Measurements from ENCODE around the gene PHYH. TPM values are rescaled to one million over a fixed set of nuclear protein-coding genes. Genes with fewer than 3 reads are reported as not detected.

PHYH gene
- total and polyA plus RNA-seq, 4 donors, result 45.4 to 139 (median 86.8) TPM

DNA sequence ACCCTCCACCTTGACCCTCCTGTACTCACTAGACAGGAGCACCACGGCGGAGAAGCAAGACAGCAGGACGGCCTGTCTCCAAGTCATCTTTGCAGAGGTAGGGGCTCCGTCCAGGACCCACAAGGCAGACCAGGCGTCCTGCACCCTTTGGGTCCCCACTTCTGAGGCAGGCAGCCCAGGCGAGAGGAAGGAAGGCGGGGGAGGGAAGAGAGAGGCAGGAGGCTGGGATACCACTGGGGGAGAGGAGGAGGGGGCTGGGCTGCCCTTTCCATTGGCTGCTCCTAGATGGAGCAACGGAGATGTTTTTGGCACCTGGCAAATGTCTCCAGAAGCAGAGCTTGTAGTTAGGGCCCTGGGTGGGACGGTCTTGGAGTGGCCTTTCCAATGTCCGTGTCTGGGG lies 65.7 kb downstream of the PHYH start, which contains the start of gene UCMA:
TSS of gene UCMA (minus strand) at position 203 of the 400 bp plus-strand sequence. CDS start at position 87, 116 bp downstream.
- Histone ChIP-seq H3K27me3 (ENCODE audit: control insufficient read depth in 4 of 4, insufficient read depth in 4 of 4, low read length in 3 of 4) (no peaks in the 10 kb centered on the region), H3K4me1 (ENCODE audit: control insufficient read depth in 4 of 4, insufficient read depth in 4 of 4, low read length in 3 of 4) (no peaks in the 10 kb centered on the region), H3K4me3 (ENCODE audit: low read depth in 1 of 3, low read length in 3 of 3) (no peak within 1 kb of the TSS), H3K9ac (ENCODE audit: low read depth in 1 of 2, low read length in 2 of 2) (no peak within 1 kb of the TSS), H3K27ac (ENCODE audit: low read depth in 1 of 2, low read length in 2 of 2) (no peak within 1 kb of the TSS), H3K9me3 (ENCODE audit: control insufficient read depth in 4 of 4, low read length in 3 of 4) (no peaks in the 10 kb centered on the region), H3K36me3 (ENCODE audit: control insufficient read depth in 4 of 4, insufficient read depth in 3 of 4, low read depth in 1 of 4, low read length in 3 of 4) (no peaks in the 10 kb centered on the region)
- 73% methylated on average over 10 of the region's 10 CpGs for WGBS
- DNase-seq (ENCODE audit: low spot score), result no peak
- TF ChIP-seq, protein P1, sequence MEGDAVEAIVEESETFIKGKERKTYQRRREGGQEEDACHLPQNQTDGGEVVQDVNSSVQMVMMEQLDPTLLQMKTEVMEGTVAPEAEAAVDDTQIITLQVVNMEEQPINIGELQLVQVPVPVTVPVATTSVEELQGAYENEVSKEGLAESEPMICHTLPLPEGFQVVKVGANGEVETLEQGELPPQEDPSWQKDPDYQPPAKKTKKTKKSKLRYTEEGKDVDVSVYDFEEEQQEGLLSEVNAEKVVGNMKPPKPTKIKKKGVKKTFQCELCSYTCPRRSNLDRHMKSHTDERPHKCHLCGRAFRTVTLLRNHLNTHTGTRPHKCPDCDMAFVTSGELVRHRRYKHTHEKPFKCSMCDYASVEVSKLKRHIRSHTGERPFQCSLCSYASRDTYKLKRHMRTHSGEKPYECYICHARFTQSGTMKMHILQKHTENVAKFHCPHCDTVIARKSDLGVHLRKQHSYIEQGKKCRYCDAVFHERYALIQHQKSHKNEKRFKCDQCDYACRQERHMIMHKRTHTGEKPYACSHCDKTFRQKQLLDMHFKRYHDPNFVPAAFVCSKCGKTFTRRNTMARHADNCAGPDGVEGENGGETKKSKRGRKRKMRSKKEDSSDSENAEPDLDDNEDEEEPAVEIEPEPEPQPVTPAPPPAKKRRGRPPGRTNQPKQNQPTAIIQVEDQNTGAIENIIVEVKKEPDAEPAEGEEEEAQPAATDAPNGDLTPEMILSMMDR (IDR thresholded peaks at IDR 0.05; ENCODE audit: low read depth, low read length, missing input control), result no peak
- TF ChIP-seq HNF4A (conservative IDR thresholded peaks at IDR 0.05) (no peak), HNF4G (IDR thresholded peaks at IDR 0.05) (no peak), TAF1 (conservative IDR thresholded peaks at IDR 0.05) (no peak), RAD21 (IDR thresholded peaks at IDR 0.05) (no peak)
- TF ChIP-seq, protein P2, sequence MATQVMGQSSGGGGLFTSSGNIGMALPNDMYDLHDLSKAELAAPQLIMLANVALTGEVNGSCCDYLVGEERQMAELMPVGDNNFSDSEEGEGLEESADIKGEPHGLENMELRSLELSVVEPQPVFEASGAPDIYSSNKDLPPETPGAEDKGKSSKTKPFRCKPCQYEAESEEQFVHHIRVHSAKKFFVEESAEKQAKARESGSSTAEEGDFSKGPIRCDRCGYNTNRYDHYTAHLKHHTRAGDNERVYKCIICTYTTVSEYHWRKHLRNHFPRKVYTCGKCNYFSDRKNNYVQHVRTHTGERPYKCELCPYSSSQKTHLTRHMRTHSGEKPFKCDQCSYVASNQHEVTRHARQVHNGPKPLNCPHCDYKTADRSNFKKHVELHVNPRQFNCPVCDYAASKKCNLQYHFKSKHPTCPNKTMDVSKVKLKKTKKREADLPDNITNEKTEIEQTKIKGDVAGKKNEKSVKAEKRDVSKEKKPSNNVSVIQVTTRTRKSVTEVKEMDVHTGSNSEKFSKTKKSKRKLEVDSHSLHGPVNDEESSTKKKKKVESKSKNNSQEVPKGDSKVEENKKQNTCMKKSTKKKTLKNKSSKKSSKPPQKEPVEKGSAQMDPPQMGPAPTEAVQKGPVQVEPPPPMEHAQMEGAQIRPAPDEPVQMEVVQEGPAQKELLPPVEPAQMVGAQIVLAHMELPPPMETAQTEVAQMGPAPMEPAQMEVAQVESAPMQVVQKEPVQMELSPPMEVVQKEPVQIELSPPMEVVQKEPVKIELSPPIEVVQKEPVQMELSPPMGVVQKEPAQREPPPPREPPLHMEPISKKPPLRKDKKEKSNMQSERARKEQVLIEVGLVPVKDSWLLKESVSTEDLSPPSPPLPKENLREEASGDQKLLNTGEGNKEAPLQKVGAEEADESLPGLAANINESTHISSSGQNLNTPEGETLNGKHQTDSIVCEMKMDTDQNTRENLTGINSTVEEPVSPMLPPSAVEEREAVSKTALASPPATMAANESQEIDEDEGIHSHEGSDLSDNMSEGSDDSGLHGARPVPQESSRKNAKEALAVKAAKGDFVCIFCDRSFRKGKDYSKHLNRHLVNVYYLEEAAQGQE (IDR thresholded peaks at IDR 0.05), result no peak
- TF ChIP-seq, protein P3, sequence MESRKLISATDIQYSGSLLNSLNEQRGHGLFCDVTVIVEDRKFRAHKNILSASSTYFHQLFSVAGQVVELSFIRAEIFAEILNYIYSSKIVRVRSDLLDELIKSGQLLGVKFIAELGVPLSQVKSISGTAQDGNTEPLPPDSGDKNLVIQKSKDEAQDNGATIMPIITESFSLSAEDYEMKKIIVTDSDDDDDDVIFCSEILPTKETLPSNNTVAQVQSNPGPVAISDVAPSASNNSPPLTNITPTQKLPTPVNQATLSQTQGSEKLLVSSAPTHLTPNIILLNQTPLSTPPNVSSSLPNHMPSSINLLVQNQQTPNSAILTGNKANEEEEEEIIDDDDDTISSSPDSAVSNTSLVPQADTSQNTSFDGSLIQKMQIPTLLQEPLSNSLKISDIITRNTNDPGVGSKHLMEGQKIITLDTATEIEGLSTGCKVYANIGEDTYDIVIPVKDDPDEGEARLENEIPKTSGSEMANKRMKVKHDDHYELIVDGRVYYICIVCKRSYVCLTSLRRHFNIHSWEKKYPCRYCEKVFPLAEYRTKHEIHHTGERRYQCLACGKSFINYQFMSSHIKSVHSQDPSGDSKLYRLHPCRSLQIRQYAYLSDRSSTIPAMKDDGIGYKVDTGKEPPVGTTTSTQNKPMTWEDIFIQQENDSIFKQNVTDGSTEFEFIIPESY (IDR thresholded peaks at IDR 0.05), result no peak

DNA sequence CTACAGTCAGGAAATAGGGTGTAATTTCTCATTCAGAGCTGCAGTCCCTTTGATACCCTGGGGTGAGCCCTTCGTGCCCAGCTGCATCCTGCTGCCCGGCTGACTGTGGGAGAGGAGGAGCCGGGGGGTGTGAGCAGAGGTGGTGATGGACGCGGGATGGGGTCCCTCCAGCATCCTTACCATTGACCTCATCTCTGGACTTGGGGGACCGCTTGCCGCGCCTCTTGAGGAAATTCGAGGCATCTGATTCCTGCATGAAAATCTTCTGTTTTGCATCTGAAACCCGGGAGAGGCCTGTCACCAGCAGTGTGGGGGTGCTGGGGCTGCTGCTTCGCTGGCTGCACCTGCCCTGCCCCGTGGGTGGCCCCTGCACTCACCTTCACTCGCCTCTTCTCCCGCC lies 66.5 kb downstream of the PHYH start:
- 69% methylated on average over 14 of the region's 14 CpGs for WGBS
- no peak for DNase-seq (ENCODE audit: low spot score)
- H3K9ac ChIP-seq (ENCODE audit: low read depth in 1 of 2, low read length in 2 of 2), result no peak overlapping the region
- H3K4me3 ChIP-seq (ENCODE audit: low read depth in 1 of 3, low read length in 3 of 3), result no peak overlapping the region
- H3K36me3 ChIP-seq (ENCODE audit: control insufficient read depth in 4 of 4, insufficient read depth in 3 of 4, low read depth in 1 of 4, low read length in 3 of 4), result no peaks in the 10 kb centered on the region
- no peaks in the 10 kb centered on the region for H3K4me1 ChIP-seq (ENCODE audit: control insufficient read depth in 4 of 4, insufficient read depth in 4 of 4, low read length in 3 of 4)
- H3K27me3 ChIP-seq (ENCODE audit: control insufficient read depth in 4 of 4, insufficient read depth in 4 of 4, low read length in 3 of 4), result no peaks in the 10 kb centered on the region
- no peak overlapping the region for H3K27ac ChIP-seq (ENCODE audit: low read depth in 1 of 2, low read length in 2 of 2)
- H3K9me3 ChIP-seq (ENCODE audit: control insufficient read depth in 4 of 4, low read length in 3 of 4), result no peaks in the 10 kb centered on the region
- TF ChIP-seq, protein P2 (IDR thresholded peaks at IDR 0.05), result no peak
- TF ChIP-seq EGR1 (IDR thresholded peaks at IDR 0.05; ENCODE audit: low read depth in 2 of 2), result no peak
- TF ChIP-seq HNF4A (conservative IDR thresholded peaks at IDR 0.05), result no peak
- TF ChIP-seq, protein P4, sequence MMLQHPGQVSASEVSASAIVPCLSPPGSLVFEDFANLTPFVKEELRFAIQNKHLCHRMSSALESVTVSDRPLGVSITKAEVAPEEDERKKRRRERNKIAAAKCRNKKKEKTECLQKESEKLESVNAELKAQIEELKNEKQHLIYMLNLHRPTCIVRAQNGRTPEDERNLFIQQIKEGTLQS (IDR thresholded peaks at IDR 0.05), result no peak
- TF ChIP-seq, protein P1 (IDR thresholded peaks at IDR 0.05; ENCODE audit: low read depth, low read length, missing input control), result no peak
- TF ChIP-seq, protein P3 (IDR thresholded peaks at IDR 0.05), result no peak
- no peak for TF ChIP-seq RAD21 (IDR thresholded peaks at IDR 0.05)
- no peak for TF ChIP-seq SP1 (IDR thresholded peaks at IDR 0.05)
- TF ChIP-seq FOXA2 (IDR thresholded peaks at IDR 0.05), result no peak
- TF ChIP-seq, protein P5, sequence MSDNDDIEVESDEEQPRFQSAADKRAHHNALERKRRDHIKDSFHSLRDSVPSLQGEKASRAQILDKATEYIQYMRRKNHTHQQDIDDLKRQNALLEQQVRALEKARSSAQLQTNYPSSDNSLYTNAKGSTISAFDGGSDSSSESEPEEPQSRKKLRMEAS (IDR thresholded peaks at IDR 0.05), result no peak
- TF ChIP-seq YY1 (IDR thresholded peaks at IDR 0.05), result no peak
- TF ChIP-seq HNF4G (IDR thresholded peaks at IDR 0.05), result no peak
- no peak for TF ChIP-seq RXRA (IDR thresholded peaks at IDR 0.05)
- no peak for TF ChIP-seq JUND (IDR thresholded peaks at IDR 0.05)

Measured in liver (tissue), 9 donors.